ENCODE results near the gene NKAIN4. TPM values are rescaled to one million over a fixed set of nuclear protein-coding genes. Genes with fewer than 3 reads are reported as not detected.

Gene NKAIN4
- total and polyA plus RNA-seq, 2 experiments from 2014 or later: 12.6 to 13.2 TPM

DNA sequence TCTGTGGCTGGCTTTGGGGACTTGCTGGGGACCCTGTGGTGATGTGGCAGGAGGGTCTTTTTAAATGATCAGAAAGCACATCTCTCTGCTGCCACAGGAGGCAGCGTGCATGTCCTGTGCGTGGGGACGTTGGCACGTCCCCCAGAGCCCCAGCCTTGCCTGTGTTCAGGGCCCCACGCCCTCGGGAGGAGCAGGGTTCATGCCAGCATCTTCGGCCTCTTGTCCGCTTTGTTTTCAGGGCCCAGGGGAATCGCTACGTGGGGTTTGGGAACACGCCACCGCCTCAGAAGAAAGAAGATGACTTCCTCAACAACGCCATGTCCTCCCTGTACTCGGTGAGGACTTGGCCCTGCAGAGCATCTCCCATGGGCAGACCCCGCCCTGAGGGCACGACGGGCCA is 24.4 kb upstream of the NKAIN4 start (continued):
- TF ChIP-seq, protein P1, sequence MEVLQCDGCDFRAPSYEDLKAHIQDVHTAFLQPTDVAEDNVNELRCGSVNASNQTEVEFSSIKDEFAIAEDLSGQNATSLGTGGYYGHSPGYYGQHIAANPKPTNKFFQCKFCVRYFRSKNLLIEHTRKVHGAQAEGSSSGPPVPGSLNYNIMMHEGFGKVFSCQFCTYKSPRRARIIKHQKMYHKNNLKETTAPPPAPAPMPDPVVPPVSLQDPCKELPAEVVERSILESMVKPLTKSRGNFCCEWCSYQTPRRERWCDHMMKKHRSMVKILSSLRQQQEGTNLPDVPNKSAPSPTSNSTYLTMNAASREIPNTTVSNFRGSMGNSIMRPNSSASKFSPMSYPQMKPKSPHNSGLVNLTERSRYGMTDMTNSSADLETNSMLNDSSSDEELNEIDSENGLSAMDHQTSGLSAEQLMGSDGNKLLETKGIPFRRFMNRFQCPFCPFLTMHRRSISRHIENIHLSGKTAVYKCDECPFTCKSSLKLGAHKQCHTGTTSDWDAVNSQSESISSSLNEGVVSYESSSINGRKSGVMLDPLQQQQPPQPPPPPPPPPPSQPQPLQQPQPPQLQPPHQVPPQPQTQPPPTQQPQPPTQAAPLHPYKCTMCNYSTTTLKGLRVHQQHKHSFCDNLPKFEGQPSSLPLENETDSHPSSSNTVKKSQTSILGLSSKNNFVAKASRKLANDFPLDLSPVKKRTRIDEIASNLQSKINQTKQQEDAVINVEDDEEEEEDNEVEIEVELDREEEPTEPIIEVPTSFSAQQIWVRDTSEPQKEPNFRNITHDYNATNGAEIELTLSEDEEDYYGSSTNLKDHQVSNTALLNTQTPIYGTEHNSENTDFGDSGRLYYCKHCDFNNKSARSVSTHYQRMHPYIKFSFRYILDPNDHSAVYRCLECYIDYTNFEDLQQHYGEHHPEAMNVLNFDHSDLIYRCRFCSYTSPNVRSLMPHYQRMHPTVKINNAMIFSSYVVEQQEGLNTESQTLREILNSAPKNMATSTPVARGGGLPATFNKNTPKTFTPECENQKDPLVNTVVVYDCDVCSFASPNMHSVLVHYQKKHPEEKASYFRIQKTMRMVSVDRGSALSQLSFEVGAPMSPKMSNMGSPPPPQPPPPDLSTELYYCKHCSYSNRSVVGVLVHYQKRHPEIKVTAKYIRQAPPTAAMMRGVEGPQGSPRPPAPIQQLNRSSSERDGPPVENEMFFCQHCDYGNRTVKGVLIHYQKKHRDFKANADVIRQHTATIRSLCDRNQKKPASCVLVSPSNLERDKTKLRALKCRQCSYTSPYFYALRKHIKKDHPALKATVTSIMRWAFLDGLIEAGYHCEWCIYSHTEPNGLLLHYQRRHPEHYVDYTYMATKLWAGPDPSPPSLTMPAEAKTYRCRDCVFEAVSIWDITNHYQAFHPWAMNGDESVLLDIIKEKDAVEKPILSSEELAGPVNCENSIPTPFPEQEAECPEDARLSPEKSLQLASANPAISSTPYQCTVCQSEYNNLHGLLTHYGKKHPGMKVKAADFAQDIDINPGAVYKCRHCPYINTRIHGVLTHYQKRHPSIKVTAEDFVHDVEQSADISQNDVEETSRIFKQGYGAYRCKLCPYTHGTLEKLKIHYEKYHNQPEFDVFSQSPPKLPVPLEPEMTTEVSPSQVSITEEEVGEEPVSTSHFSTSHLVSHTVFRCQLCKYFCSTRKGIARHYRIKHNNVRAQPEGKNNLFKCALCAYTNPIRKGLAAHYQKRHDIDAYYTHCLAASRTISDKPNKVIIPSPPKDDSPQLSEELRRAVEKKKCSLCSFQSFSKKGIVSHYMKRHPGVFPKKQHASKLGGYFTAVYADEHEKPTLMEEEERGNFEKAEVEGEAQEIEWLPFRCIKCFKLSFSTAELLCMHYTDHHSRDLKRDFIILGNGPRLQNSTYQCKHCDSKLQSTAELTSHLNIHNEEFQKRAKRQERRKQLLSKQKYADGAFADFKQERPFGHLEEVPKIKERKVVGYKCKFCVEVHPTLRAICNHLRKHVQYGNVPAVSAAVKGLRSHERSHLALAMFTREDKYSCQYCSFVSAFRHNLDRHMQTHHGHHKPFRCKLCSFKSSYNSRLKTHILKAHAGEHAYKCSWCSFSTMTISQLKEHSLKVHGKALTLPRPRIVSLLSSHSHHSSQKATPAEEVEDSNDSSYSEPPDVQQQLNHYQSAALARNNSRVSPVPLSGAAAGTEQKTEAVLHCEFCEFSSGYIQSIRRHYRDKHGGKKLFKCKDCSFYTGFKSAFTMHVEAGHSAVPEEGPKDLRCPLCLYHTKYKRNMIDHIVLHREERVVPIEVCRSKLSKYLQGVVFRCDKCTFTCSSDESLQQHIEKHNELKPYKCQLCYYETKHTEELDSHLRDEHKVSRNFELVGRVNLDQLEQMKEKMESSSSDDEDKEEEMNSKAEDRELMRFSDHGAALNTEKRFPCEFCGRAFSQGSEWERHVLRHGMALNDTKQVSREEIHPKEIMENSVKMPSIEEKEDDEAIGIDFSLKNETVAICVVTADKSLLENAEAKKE (CRISPR knock-in tag; IDR thresholded peaks at IDR 0.05): no peak
- TF ChIP-seq CREB1 (CRISPR knock-in tag; IDR thresholded peaks at IDR 0.05; ENCODE audit: low read depth) (no peak), NANOG (IDR thresholded peaks at IDR 0.05; ENCODE audit: borderline replicate concordance) (no peak)

DNA sequence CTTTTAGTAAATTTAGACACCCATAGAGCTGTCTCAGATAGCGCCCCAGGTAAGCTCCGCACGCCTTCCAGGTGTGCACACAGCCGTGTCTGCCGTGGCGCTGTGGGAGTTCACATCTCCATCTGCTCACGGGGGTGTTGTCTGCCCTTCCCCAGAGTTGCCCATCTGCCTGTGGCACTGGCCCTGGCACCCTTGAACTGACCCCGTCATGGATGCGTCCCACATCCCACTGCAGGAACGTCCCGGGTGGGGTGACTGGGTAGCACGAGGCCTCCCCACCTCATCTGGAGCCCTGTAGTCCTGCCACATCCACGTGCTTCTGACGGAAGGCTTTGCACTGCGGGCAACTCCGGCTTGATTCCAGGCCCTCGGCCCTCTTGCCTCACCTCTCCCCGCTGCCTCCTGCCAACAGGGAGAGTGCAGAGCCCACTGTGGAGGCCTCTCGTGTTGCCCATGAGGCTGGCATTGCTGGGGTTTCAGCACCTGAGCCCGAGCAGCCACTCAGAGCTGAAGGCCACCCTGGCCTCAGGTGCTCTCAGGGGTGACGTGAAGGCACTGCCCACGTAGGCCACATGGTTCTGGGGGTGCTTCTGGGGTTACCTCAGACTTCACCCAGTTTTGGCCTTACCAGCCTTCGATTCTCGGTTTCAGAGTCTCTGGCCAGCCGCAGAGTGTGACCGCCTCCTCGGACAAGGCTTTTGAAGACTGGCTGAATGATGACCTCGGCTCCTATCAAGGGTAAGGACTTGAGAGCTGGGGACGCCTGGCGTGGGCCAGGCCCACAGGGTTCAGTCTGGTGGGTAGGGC is 23.4 kb upstream of the NKAIN4 start:
- H3K4me1 ChIP-seq (ENCODE audit: insufficient read depth): peaks cover 3% of the 10 kb centered on the region; the same call in 1 of the 2 replicates
- H3K9me3 Mint-ChIP-seq: no peaks in the 10 kb centered on the region
- H3K27me3 Mint-ChIP-seq (ENCODE audit: insufficient read depth, low read depth, poor library complexity): peaks cover 11% of the 10 kb centered on the region
- H3K36me3 Mint-ChIP-seq (ENCODE audit: low read depth): peaks cover 32% of the 10 kb centered on the region
- DNase-seq (ENCODE audit: low spot score): no peak
- peaks cover 9% of the 10 kb centered on the region; the same call in 1 of the 2 replicates for H3K36me3 ChIP-seq (ENCODE audit: insufficient read depth)
- peaks cover 6% of the 10 kb centered on the region for H3K4me1 Mint-ChIP-seq
- H3K27ac Mint-ChIP-seq: no peak overlapping the region
- no peak overlapping the region for H3K27ac ChIP-seq (ENCODE audit: low read depth)
- H3F3A ChIP-seq (replicated peaks; ENCODE audit: low read depth): 0 out of 2 replicates have a peak, but pooled peaks cover 3% of the 10 kb centered on the region
- H3K27me3 ChIP-seq (ENCODE audit: insufficient read depth): no peaks in the 10 kb centered on the region
- peaks cover 25% of the 10 kb centered on the region for H4K20me1 ChIP-seq (replicated peaks; ENCODE audit: insufficient read depth)
- H3K4me3 ChIP-seq: no peak overlapping the region
- H3K4me3 Mint-ChIP-seq: no peak overlapping the region
- no peak for ATAC-seq
- no peaks in the 10 kb centered on the region for H3K9me2 ChIP-seq (ENCODE audit: insufficient read depth)
- no peak overlapping the region for H3K4me2 ChIP-seq
- H2AFZ ChIP-seq: no peak overlapping the region
- peaks cover 42% of the 10 kb centered on the region for H3K79me2 ChIP-seq (replicated peaks; ENCODE audit: insufficient read depth)
- TF ChIP-seq CREB1 (CRISPR knock-in tag; IDR thresholded peaks at IDR 0.05; ENCODE audit: low read depth) (no peak), JUNB (IDR thresholded peaks at IDR 0.05; ENCODE audit: unreplicated experiment) (no peak), EZH2 (IDR thresholded peaks at IDR 0.05; ENCODE audit: low read depth, unreplicated experiment) (no peak)
- TF ChIP-seq, protein P1 (CRISPR knock-in tag; IDR thresholded peaks at IDR 0.05): no peak
- TF ChIP-seq, protein P2, sequence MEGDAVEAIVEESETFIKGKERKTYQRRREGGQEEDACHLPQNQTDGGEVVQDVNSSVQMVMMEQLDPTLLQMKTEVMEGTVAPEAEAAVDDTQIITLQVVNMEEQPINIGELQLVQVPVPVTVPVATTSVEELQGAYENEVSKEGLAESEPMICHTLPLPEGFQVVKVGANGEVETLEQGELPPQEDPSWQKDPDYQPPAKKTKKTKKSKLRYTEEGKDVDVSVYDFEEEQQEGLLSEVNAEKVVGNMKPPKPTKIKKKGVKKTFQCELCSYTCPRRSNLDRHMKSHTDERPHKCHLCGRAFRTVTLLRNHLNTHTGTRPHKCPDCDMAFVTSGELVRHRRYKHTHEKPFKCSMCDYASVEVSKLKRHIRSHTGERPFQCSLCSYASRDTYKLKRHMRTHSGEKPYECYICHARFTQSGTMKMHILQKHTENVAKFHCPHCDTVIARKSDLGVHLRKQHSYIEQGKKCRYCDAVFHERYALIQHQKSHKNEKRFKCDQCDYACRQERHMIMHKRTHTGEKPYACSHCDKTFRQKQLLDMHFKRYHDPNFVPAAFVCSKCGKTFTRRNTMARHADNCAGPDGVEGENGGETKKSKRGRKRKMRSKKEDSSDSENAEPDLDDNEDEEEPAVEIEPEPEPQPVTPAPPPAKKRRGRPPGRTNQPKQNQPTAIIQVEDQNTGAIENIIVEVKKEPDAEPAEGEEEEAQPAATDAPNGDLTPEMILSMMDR (conservative IDR thresholded peaks at IDR 0.05; ENCODE audit: low read depth in 2 of 2): no peak
